Parathyroid adenoma (tissue), 2 donors: ENCODE results near the gene ADGRA1.

Source experiments
- H2AFZ ChIP-seq: fragments of 300-600 bp; sonication (generic); one replicate; pipeline ENCODE4 v1.7.0; 2017; ENCODE audit warnings: antibody characterized with exemption, mild to moderate bottlenecking
- H3K27ac ChIP-seq: fragments of 300-600 bp; sonication (generic); one replicate; pipeline ENCODE4 v1.7.0; 2017
- H3K27me3 ChIP-seq: fragments of 300-600 bp; sonication (generic); one replicate; pipeline ENCODE4 v1.7.0; 2017; ENCODE audit warnings: low read length; ENCODE audit not compliant: control insufficient read depth, insufficient read depth
- H3K36me3 ChIP-seq: fragments of 300-600 bp; sonication (generic); one replicate; pipeline ENCODE4 v1.7.0; 2017; ENCODE audit warnings: low read length; ENCODE audit not compliant: control insufficient read depth, insufficient read depth
- H3K4me1 ChIP-seq: fragments of 300-600 bp; sonication (generic); one replicate; pipeline ENCODE4 v1.7.0; 2017; ENCODE audit warnings: control low read depth
- H3K4me2 ChIP-seq: fragments of 300-600 bp; sonication (generic); one replicate; pipeline ENCODE4 v1.7.0; 2017; ENCODE audit warnings: low read length
- H3K4me3 ChIP-seq: fragments of 300-600 bp; sonication (generic); one replicate; pipeline ENCODE4 v1.7.0; 2017; ENCODE audit warnings: low read depth, low read length
- H3K79me2 ChIP-seq: fragments of 300-600 bp; sonication (generic); one replicate; pipeline ENCODE4 v1.7.0; 2017; ENCODE audit warnings: control low read depth
- H3K9ac ChIP-seq: fragments of 300-600 bp; sonication (generic); one replicate; pipeline ENCODE4 v1.7.0; 2017; ENCODE audit warnings: mild to moderate bottlenecking
- H3K9me3 ChIP-seq: fragments of 300-600 bp; sonication (generic); one replicate; pipeline ENCODE4 v1.7.0; 2017; ENCODE audit warnings: low read length; ENCODE audit not compliant: control insufficient read depth
- CTCF ChIP-seq: fragments of 300-600 bp; sonication (generic); IDR thresholded peaks from one replicate; pipeline ENCODE4 v1.7.0; 2017; ENCODE audit warnings: antibody characterized with exemption, mild to moderate bottlenecking
- donor health status: primary hyperparathyroidism.

ADGRA1 gene

GRCh38 chr10:133176546-133176945 lies 88.8 kb downstream of the ADGRA1 start:
- no peak overlapping the region for H3K9ac ChIP-seq
- H3K36me3 ChIP-seq = no peaks in the 10 kb centered on the region
- no peak overlapping the region for H3K4me2 ChIP-seq
- H2AFZ ChIP-seq = no peak overlapping the region
- H3K4me3 ChIP-seq = no peak overlapping the region
- H3K79me2 ChIP-seq = no peaks in the 10 kb centered on the region
- H3K9me3 ChIP-seq = no peaks in the 10 kb centered on the region
- no peaks in the 10 kb centered on the region for H3K27me3 ChIP-seq
- no peak overlapping the region for H3K27ac ChIP-seq
- TF ChIP-seq CTCF = no peak
- H3K4me1 ChIP-seq = no peaks in the 10 kb centered on the region

- no peak overlapping the region for H3K4me3 ChIP-seq
- no peak for TF ChIP-seq CTCF
- H3K27me3 ChIP-seq = no peaks in the 10 kb centered on the region
Observed at GRCh38 chr10:133177380-133178157, 89.8 kb downstream of the ADGRA1 start.

GRCh38 chr10:133178357-133179127 lies 90.8 kb downstream of the ADGRA1 start:
- Histone ChIP-seq H3K4me2 (no peak overlapping the region), H3K79me2 (no peaks in the 10 kb centered on the region), H3K4me3 (no peak overlapping the region), H3K4me1 (no peaks in the 10 kb centered on the region), H3K27me3 (no peaks in the 10 kb centered on the region), H3K27ac (no peak overlapping the region), H3K9ac (no peak overlapping the region), H2AFZ (no peak overlapping the region), H3K36me3 (no peaks in the 10 kb centered on the region), H3K9me3 (no peaks in the 10 kb centered on the region)
- TF ChIP-seq CTCF = no peak

More at GRCh38 chr10:133177380-133178157, 89.8 kb downstream of the ADGRA1 start:
- Histone ChIP-seq H3K9me3 (no peaks in the 10 kb centered on the region), H3K79me2 (no peaks in the 10 kb centered on the region), H3K27ac (no peak overlapping the region), H3K4me1 (no peaks in the 10 kb centered on the region), H3K9ac (no peak overlapping the region), H3K36me3 (no peaks in the 10 kb centered on the region), H2AFZ (no peak overlapping the region), H3K4me2 (no peak overlapping the region)

- no peaks in the 10 kb centered on the region for H3K4me1 ChIP-seq
- H3K9me3 ChIP-seq = no peaks in the 10 kb centered on the region
- H3K9ac ChIP-seq = no peak overlapping the region
Observed at GRCh38 chr10:133179128-133179520, 91.4 kb downstream of the ADGRA1 start.

More at GRCh38 chr10:133179128-133179520, 91.4 kb downstream of the ADGRA1 start:
- TF ChIP-seq CTCF = no peak
- no peak overlapping the region for H3K27ac ChIP-seq
- H2AFZ ChIP-seq = no peak overlapping the region
- H3K4me3 ChIP-seq = no peak overlapping the region
- H3K79me2 ChIP-seq = no peaks in the 10 kb centered on the region
- no peaks in the 10 kb centered on the region for H3K27me3 ChIP-seq
- no peak overlapping the region for H3K4me2 ChIP-seq
- H3K36me3 ChIP-seq = no peaks in the 10 kb centered on the region
